Activated CD4-positive, alpha-beta memory T cell treated with anti-CD3 and anti-CD28 coated beads, Interleukin-2, amount 10 ng/mL, durations not matched to agents 7 days and 5 days (primary cell): ENCODE data around the gene FFAR3. TPM values are rescaled to one million over a fixed set of nuclear protein-coding genes. Genes with fewer than 3 reads are reported as not detected.

Source experiments
- CTCF ChIA-PET: fragments of 350-600 bp; sonication (Branson Sonifier 250); formaldehyde crosslinking; loops from one replicate; lab custom pipeline; 2021; ENCODE audit warnings: antibody characterized with exemption, inconsistent platforms; lab: Charles Lee
- POLR2A ChIA-PET: fragments of 350-600 bp; sonication (Branson Sonifier 250); formaldehyde crosslinking; loops from one replicate; lab custom pipeline; 2021; ENCODE audit warnings: antibody characterized with exemption; lab: Charles Lee
- DNase-seq: peaks from one replicate; pipeline ENCODE4 v3.0.0-alpha.2; 2020
- H3K27ac Mint-ChIP-seq: one replicate; pipeline ENCODE4 v1.8.0; 2021; ENCODE audit warnings: mild to moderate bottlenecking, mixed read lengths
- H3K27me3 Mint-ChIP-seq: one replicate; pipeline ENCODE4 v1.8.0; 2021; ENCODE audit warnings: mixed read lengths
- H3K36me3 Mint-ChIP-seq: one replicate; pipeline ENCODE4 v1.8.0; 2021; ENCODE audit warnings: low read depth, mixed read lengths
- H3K4me1 Mint-ChIP-seq: one replicate; pipeline ENCODE4 v1.8.0; 2021; ENCODE audit warnings: mixed read lengths
- H3K4me3 Mint-ChIP-seq: one replicate; pipeline ENCODE4 v1.8.0; 2021; ENCODE audit warnings: mild to moderate bottlenecking, mixed read lengths
- H3K9me3 Mint-ChIP-seq: one replicate; pipeline ENCODE4 v1.8.0; 2021; ENCODE audit warnings: mixed read lengths
- total RNA-seq, 2 experiments: library from RNA; stranded (reverse); gene quantifications; one replicate each; pipeline ENCODE4 v1.2.3, GENCODE V29; 2021

The FFAR3 gene
- under 1 TPM; 0.63 to 0.78 TPM for total RNA-seq

- ChIA-PET POLR2A (interaction anchor here (1.0 kb wide), 1 partner anchor 105 kb away, joined by 3 read pairs; no protein-coding TSS in a partner anchor), CTCF (interaction anchor here (0.8 to 2.8 kb wide), 5 partner anchors 105 to 291 kb away, joined by 3 to 17 read pairs (median 3); no protein-coding TSS in a partner anchor)
- Mint-ChIP-seq H3K9me3 (no peaks in the 10 kb centered on the region), H3K36me3 (no peaks in the 10 kb centered on the region), H3K27ac (peak within 1 kb of the TSS; percentile 0), H3K4me1 (peaks cover 14% of the 10 kb centered on the region), H3K4me3 (peak within 1 kb of the TSS; percentile 20), H3K27me3 (peaks cover 17% of the 10 kb centered on the region)
- DNase-seq: no peak
Measured at GRCh38 chr19:35357867-35358573, at the start of gene FFAR3. FFAR3 (plus strand) TSS chr19:35358460; CDS start chr19:35358891, 431 bp downstream.

- no peaks in the 10 kb centered on the region for H3K36me3 Mint-ChIP-seq
- ChIA-PET POLR2A (no interaction called here), CTCF (no interaction called here)
- no peak overlapping the region for H3K4me3 Mint-ChIP-seq
- no peaks in the 10 kb centered on the region for H3K4me1 Mint-ChIP-seq
- no peak overlapping the region for H3K27ac Mint-ChIP-seq
- no peaks in the 10 kb centered on the region for H3K9me3 Mint-ChIP-seq
- no peak for DNase-seq
- no peaks in the 10 kb centered on the region for H3K27me3 Mint-ChIP-seq
Measured at GRCh38 chr19:35308910-35309309, 49.4 kb upstream of the FFAR3 start.

GRCh38 chr19:35309481-35310279 is 48.6 kb upstream of the FFAR3 start:
- ChIA-PET CTCF (no interaction called here), POLR2A (no interaction called here)
- Mint-ChIP-seq H3K4me1 (no peaks in the 10 kb centered on the region), H3K27ac (no peak overlapping the region), H3K36me3 (no peaks in the 10 kb centered on the region), H3K9me3 (no peaks in the 10 kb centered on the region), H3K27me3 (peaks cover 3% of the 10 kb centered on the region), H3K4me3 (no peak overlapping the region)
- DNase-seq: no peak

GRCh38 chr19:35310331-35310730 is 47.9 kb upstream of the FFAR3 start:
- no peaks in the 10 kb centered on the region for H3K4me1 Mint-ChIP-seq
- H3K27ac Mint-ChIP-seq: no peak overlapping the region
- H3K27me3 Mint-ChIP-seq: peaks cover 5% of the 10 kb centered on the region
- DNase-seq: no peak
- POLR2A ChIA-PET: no interaction called here
- H3K36me3 Mint-ChIP-seq: no peaks in the 10 kb centered on the region
- no peaks in the 10 kb centered on the region for H3K9me3 Mint-ChIP-seq
- H3K4me3 Mint-ChIP-seq: no peak overlapping the region
- CTCF ChIA-PET: no interaction called here

GRCh38 chr19:35310811-35311465 is 47.3 kb upstream of the FFAR3 start:
- H3K9me3 Mint-ChIP-seq: no peaks in the 10 kb centered on the region
- no peak overlapping the region for H3K4me3 Mint-ChIP-seq
- ChIA-PET CTCF (no interaction called here), POLR2A (no interaction called here)
- peaks cover 5% of the 10 kb centered on the region for H3K27me3 Mint-ChIP-seq
- no peaks in the 10 kb centered on the region for H3K36me3 Mint-ChIP-seq
- no peaks in the 10 kb centered on the region for H3K4me1 Mint-ChIP-seq
- no peak overlapping the region for H3K27ac Mint-ChIP-seq
- no peak for DNase-seq

- Mint-ChIP-seq H3K4me3 (no peak overlapping the region), H3K4me1 (no peaks in the 10 kb centered on the region), H3K27me3 (peaks cover 5% of the 10 kb centered on the region), H3K9me3 (no peaks in the 10 kb centered on the region), H3K27ac (no peak overlapping the region), H3K36me3 (no peaks in the 10 kb centered on the region)
- CTCF ChIA-PET: no interaction called here
- no peak for DNase-seq
- POLR2A ChIA-PET: no interaction called here
Measured at GRCh38 chr19:35311901-35312665, 46.2 kb upstream of the FFAR3 start.

- H3K4me3 Mint-ChIP-seq: no peak overlapping the region
- no peaks in the 10 kb centered on the region for H3K9me3 Mint-ChIP-seq
- no peak for DNase-seq
- peaks cover 5% of the 10 kb centered on the region for H3K27me3 Mint-ChIP-seq
- H3K27ac Mint-ChIP-seq: no peak overlapping the region
- no peaks in the 10 kb centered on the region for H3K36me3 Mint-ChIP-seq
- H3K4me1 Mint-ChIP-seq: peaks cover 2% of the 10 kb centered on the region
- ChIA-PET CTCF (no interaction called here), POLR2A (no interaction called here)
Measured at GRCh38 chr19:35313587-35313986, 44.7 kb upstream of the FFAR3 start.

- H3K27me3 Mint-ChIP-seq: peaks cover 5% of the 10 kb centered on the region
- H3K9me3 Mint-ChIP-seq: no peaks in the 10 kb centered on the region
- H3K36me3 Mint-ChIP-seq: no peaks in the 10 kb centered on the region
- no peak overlapping the region for H3K4me3 Mint-ChIP-seq
- ChIA-PET CTCF (no interaction called here), POLR2A (no interaction called here)
- H3K27ac Mint-ChIP-seq: no peak overlapping the region
- DNase-seq: no peak
- H3K4me1 Mint-ChIP-seq: peaks cover 7% of the 10 kb centered on the region
Measured at GRCh38 chr19:35314031-35314430, 44.2 kb upstream of the FFAR3 start.

GRCh38 chr19:35314858-35315470 is 43.3 kb upstream of the FFAR3 start:
- H3K36me3 Mint-ChIP-seq: no peaks in the 10 kb centered on the region
- no peak overlapping the region for H3K4me3 Mint-ChIP-seq
- H3K9me3 Mint-ChIP-seq: no peaks in the 10 kb centered on the region
- ChIA-PET POLR2A (no interaction called here), CTCF (interaction anchor here (0.6 kb wide), 1 partner anchor 258 kb away, joined by 3 read pairs; no protein-coding TSS in a partner anchor)
- peaks cover 5% of the 10 kb centered on the region for H3K27me3 Mint-ChIP-seq
- H3K27ac Mint-ChIP-seq: no peak overlapping the region
- DNase-seq: no peak
- peaks cover 9% of the 10 kb centered on the region for H3K4me1 Mint-ChIP-seq

- ChIA-PET CTCF (no interaction called here), POLR2A (no interaction called here)
- H3K9me3 Mint-ChIP-seq: no peaks in the 10 kb centered on the region
- H3K27ac Mint-ChIP-seq: no peak overlapping the region
- peaks cover 9% of the 10 kb centered on the region for H3K4me1 Mint-ChIP-seq
- peaks cover 5% of the 10 kb centered on the region for H3K27me3 Mint-ChIP-seq
- H3K4me3 Mint-ChIP-seq: no peak overlapping the region
- DNase-seq: no peak
- H3K36me3 Mint-ChIP-seq: no peaks in the 10 kb centered on the region
Measured at GRCh38 chr19:35315883-35316282, 42.4 kb upstream of the FFAR3 start.

- H3K27ac Mint-ChIP-seq: no peak overlapping the region
Measured at GRCh38 chr19:35316560-35316959, 41.7 kb upstream of the FFAR3 start.

GRCh38 chr19:35317464-35318043 is 40.7 kb upstream of the FFAR3 start:
- DNase-seq: no peak
- Mint-ChIP-seq H3K4me3 (no peak overlapping the region), H3K27ac (no peak overlapping the region), H3K27me3 (peaks cover 13% of the 10 kb centered on the region), H3K9me3 (peaks cover 2% of the 10 kb centered on the region), H3K4me1 (peaks cover 9% of the 10 kb centered on the region), H3K36me3 (no peaks in the 10 kb centered on the region)
- POLR2A ChIA-PET: no interaction called here
- CTCF ChIA-PET: no interaction called here

More at GRCh38 chr19:35316560-35316959, 41.7 kb upstream of the FFAR3 start:
- no peak overlapping the region for H3K4me3 Mint-ChIP-seq
- no peaks in the 10 kb centered on the region for H3K36me3 Mint-ChIP-seq
- ChIA-PET POLR2A (no interaction called here), CTCF (no interaction called here)
- DNase-seq: no peak
- peaks cover 6% of the 10 kb centered on the region for H3K27me3 Mint-ChIP-seq
- H3K9me3 Mint-ChIP-seq: no peaks in the 10 kb centered on the region
- peaks cover 9% of the 10 kb centered on the region for H3K4me1 Mint-ChIP-seq
